Measurements from ENCODE around the gene PRTFDC1. TPM values are rescaled to one million over a fixed set of nuclear protein-coding genes. Genes with fewer than 3 reads are reported as not detected.
A peak's percentile ranks its signal among the peaks of the same experiment; 100 is the strongest.

Gene PRTFDC1, protein sequence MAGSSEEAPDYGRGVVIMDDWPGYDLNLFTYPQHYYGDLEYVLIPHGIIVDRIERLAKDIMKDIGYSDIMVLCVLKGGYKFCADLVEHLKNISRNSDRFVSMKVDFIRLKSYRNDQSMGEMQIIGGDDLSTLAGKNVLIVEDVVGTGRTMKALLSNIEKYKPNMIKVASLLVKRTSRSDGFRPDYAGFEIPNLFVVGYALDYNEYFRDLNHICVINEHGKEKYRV
- 1 to 10 TPM; 1.4 to 1.7 TPM for total RNA-seq

DNA sequence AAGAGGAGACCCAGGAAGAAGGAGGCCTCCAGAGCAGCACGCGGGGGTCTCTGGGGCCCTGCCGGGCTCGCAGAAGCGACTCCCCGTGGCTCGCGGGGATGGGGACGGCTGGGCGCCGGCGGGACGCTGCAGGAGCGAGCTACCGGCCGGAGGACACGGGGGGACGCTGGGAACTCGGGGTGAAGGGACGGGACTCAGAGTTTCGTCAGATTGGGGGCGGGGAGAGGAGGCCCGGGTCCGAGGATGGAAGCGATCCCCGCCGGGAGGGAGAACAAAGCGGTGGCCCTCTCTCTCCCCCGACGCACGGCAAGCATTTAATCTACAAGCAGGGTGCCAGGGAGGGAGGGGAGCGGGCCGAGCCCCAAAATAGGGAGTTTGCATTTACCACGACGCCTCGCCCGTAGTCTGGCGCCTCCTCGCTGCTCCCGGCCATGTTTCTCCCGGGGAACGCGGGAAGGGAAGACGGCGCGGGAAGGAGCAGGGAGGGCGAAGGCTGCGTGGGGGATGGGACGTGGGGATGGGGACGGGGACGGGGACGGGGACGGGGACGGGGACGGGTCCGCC is at the start of gene PRTFDC1:
Gene PRTFDC1, minus strand, starts transcription at position 464 of the 564 bp plus-strand sequence. Its CDS starts 31 bp downstream, at position 433.
- Mint-ChIP-seq H3K4me3 (peak within 1 kb of the TSS; percentile 79), H3K36me3 (ENCODE audit: low read depth) (peaks cover 4% of the 10 kb centered on the region), H3K27me3 (no peaks in the 10 kb centered on the region), H3K4me1 (peaks cover 40% of the 10 kb centered on the region), H3K27ac (peak within 1 kb of the TSS; percentile 74), H3K9me3 (no peaks in the 10 kb centered on the region)
- ChIA-PET POLR2A (interaction anchor here (1.3 to 3.8 kb wide), 5 partner anchors 31 to 228 kb away, joined by 3 to 19 read pairs (median 5); partner anchors contain the start of genes ARHGAP21, ENKUR and THNSL1), CTCF (interaction anchor here (0.5 to 1.6 kb wide), 4 partner anchors 18 to 309 kb away, joined by 3 to 6 read pairs (median 4); no protein-coding TSS in a partner anchor)
- DNase-seq: peak; percentile 23

DNA sequence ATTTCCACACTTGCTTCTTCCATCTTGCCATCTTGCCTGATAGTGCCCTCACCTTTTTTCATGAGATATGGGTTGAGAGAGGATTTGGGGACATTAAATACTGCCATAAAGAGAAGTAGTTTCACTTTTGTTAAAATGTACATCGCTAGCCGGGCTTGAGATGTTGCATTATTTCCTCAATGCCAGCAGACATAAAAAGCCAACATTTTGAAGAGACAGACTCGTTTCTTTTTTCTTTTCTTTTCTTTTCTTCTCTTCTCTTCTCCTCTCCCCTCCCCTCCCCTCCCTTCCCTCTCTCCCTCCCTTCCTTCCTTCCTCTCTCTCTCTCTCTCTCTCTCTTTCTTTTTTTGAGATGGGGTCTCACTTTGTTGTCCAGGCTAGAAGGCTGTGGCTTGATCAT is 45.6 kb upstream of the PRTFDC1 start:
- ChIA-PET CTCF (no interaction called here), POLR2A (no interaction called here)
- Mint-ChIP-seq H3K4me3 (no peak overlapping the region), H3K4me1 (no peaks in the 10 kb centered on the region), H3K9me3 (no peaks in the 10 kb centered on the region), H3K27ac (no peak overlapping the region), H3K27me3 (peaks cover 14% of the 10 kb centered on the region), H3K36me3 (ENCODE audit: low read depth) (no peaks in the 10 kb centered on the region)
- DNase-seq: no peak

DNA sequence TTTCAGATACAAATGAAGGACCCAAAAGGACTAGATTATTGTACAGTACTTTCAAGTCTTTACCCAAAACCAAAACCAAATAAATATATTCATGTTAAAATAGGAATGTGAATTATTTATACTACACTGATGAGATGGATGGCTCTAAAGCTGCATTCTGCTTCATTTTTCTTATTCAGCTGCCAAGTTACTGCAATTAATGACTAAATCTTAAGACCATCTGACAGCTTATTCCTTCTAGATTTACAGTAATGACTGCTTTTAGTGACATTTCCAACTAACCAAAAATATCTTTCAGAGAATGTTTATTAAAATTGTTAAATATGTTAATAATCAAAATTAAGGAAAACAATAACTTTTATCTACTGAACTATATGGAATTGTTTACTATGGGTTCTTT is 42.7 kb upstream of the PRTFDC1 start:
- Mint-ChIP-seq H3K9me3 (no peaks in the 10 kb centered on the region), H3K36me3 (ENCODE audit: low read depth) (no peaks in the 10 kb centered on the region), H3K27me3 (peaks cover 2% of the 10 kb centered on the region), H3K4me3 (no peak overlapping the region), H3K27ac (no peak overlapping the region), H3K4me1 (no peaks in the 10 kb centered on the region)
- ChIA-PET POLR2A (no interaction called here), CTCF (interaction anchor here (1.5 kb wide), 1 partner anchor 377 kb away, joined by 4 read pairs; no protein-coding TSS in a partner anchor)
- no peak for DNase-seq

DNA sequence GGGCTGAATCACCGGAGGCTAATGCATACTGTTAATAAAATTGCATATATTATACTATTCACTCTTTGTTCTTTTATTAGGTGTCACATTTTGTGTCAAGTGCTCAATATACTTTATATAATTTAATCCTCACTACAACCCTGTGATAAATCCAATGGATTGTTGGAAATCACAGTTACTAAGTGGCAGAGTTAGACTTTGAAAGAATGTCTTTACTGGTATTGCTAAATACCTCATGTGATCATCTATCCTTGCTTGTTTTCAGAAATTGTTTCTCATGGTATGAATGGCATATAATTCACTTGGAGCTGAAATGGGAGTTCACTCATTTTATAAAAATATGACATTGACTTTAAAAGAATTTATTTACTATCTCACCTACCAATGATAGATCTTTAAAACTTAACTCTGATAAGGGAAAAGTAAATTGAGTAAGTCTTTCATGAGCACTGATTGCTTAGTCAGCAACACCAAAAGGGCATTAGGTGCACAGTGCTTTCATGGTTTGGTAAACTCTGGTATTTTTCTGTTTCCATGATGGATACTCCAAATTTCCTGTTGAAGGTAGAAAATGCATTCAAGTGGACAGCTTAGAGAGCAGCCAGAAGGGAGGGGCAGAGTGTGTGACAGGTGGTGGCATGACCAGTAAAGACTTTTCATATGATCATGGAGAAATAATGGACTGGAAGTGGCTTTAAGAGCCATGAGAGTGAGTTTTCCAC is 41.0 kb upstream of the PRTFDC1 start:
- H3K36me3 Mint-ChIP-seq (ENCODE audit: low read depth): no peaks in the 10 kb centered on the region
- no peaks in the 10 kb centered on the region for H3K4me1 Mint-ChIP-seq
- no peaks in the 10 kb centered on the region for H3K9me3 Mint-ChIP-seq
- ChIA-PET POLR2A (no interaction called here), CTCF (interaction anchor here (0.6 to 0.8 kb wide), 2 partner anchors 40 to 351 kb away, joined by 3 to 6 read pairs; no protein-coding TSS in a partner anchor)
- peaks cover 2% of the 10 kb centered on the region for H3K27me3 Mint-ChIP-seq
- no peak overlapping the region for H3K4me3 Mint-ChIP-seq
- DNase-seq: no peak
- no peak overlapping the region for H3K27ac Mint-ChIP-seq

DNA sequence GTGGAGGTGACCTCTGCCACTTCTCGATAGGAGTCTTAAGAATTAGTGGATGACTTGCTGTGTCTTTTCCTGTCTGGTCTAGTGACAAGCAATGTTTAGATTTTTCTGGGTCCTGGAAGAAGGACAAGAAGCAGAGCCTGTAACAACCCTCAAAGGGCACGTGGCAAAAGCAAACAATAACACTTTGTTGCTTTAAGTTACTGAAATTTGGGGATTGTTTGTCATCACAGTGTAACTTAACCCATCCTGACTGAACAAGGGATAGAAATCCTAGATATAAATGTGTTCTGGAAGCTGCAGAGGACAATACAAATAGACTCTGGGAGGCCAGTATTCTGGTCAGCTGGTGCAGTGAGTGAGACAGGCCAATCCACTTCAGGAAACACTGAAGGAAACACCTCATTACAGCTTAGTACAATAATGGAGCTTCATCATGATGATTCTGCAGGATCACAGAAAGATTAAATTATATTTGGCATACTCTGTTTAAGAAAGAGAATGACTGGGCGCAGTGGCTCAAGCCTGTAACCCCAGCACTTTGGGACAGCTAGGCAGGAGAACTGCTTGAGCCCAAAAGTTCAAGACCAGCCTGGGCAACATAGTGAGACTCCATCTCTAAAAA is 40.2 kb upstream of the PRTFDC1 start:
- H3K27me3 Mint-ChIP-seq: peaks cover 2% of the 10 kb centered on the region
- H3K27ac Mint-ChIP-seq: no peak overlapping the region
- H3K4me1 Mint-ChIP-seq: no peaks in the 10 kb centered on the region
- no peaks in the 10 kb centered on the region for H3K36me3 Mint-ChIP-seq (ENCODE audit: low read depth)
- POLR2A ChIA-PET: no interaction called here
- H3K9me3 Mint-ChIP-seq: no peaks in the 10 kb centered on the region
- no peak overlapping the region for H3K4me3 Mint-ChIP-seq
- no peak for DNase-seq
- CTCF ChIA-PET: interaction anchor here (0.8 kb wide), 1 partner anchor 350 kb away, joined by 3 read pairs; no protein-coding TSS in a partner anchor

DNA sequence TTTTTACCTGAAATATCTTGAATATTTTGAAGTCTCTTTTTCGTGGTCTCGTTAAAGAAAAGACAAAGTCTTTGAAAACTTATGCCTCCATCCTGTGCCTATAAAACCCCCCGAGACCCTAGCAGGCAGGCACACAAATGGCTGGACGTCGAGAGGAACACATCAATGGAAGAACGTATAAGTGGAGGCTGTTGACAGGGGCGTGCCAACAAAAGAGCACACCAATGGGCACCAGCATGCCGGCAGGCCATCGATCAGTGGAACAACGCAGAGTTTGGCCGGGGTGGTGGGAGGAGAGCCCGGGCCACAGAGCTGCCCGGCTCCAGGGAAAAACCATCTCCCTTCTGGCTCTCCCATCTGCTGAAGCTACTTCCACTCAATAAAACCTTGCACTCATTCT is 38.9 kb upstream of the PRTFDC1 start:
- no peak overlapping the region for H3K27ac Mint-ChIP-seq
- H3K27me3 Mint-ChIP-seq: no peaks in the 10 kb centered on the region
- no peaks in the 10 kb centered on the region for H3K9me3 Mint-ChIP-seq
- ChIA-PET CTCF (no interaction called here), POLR2A (no interaction called here)
- DNase-seq: no peak
- H3K4me3 Mint-ChIP-seq: no peak overlapping the region
- H3K36me3 Mint-ChIP-seq (ENCODE audit: low read depth): no peaks in the 10 kb centered on the region
- no peaks in the 10 kb centered on the region for H3K4me1 Mint-ChIP-seq

DNA sequence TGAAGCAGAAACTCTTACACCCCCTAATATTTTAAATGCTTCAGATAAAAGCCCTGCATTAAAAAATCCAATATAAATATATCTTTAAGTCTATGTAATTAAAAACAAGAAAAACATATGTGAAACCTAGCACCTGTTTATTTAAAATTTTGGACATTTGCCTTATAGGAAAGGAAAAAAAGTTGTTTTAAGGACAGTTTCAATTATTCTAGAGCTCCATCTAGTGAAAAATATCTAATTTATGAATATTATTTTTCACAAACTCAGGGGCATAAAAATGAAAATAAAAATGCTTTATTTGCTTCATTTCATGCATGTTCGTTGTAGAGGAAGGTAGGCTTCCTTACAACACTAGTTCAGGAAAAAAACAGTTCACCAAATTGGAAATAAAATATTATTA is 37.5 kb upstream of the PRTFDC1 start:
- Mint-ChIP-seq H3K27me3 (no peaks in the 10 kb centered on the region), H3K9me3 (no peaks in the 10 kb centered on the region), H3K36me3 (ENCODE audit: low read depth) (no peaks in the 10 kb centered on the region), H3K27ac (no peak overlapping the region), H3K4me3 (no peak overlapping the region), H3K4me1 (no peaks in the 10 kb centered on the region)
- DNase-seq: no peak
- POLR2A ChIA-PET: no interaction called here
- CTCF ChIA-PET: no interaction called here

DNA sequence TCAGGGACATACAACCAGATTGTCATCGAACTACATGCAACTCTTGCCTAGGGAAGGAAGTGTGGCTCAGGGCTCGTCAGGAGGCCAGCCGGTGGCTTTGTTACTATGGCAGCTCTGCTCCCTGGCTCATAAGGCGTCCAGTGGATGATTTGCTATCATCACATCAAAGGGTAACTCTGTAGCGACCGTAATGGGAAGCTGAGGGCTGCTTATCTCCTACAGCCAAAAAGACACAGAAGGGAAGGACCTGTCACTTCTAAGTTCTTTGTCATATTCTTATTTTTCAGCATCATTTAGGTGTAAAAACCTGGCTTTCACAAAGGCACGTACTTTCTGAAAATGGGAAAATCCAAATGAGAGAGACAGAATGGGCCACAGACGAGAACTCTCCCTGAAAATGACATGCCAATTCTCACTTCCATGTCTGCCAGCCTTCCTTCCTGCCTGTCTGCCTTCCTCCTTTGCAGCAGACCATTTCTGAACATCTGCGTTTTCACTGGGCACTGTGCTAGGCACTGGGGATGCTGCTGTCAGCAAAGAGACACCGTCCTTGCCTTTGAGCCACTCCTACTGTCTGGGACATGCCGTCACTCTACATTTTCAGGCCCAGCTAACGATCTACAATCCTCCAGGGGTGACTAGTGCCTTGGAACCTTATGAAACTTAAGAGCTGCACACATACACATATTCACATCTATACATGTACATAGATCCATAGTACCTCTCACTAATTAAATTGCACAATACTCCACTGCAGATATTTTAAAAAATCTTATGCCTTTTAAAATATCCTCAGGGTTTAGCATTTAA is 36.6 kb upstream of the PRTFDC1 start:
- ChIA-PET CTCF (no interaction called here), POLR2A (no interaction called here)
- H3K4me1 Mint-ChIP-seq: no peaks in the 10 kb centered on the region
- no peaks in the 10 kb centered on the region for H3K36me3 Mint-ChIP-seq (ENCODE audit: low read depth)
- H3K9me3 Mint-ChIP-seq: no peaks in the 10 kb centered on the region
- no peak overlapping the region for H3K27ac Mint-ChIP-seq
- H3K4me3 Mint-ChIP-seq: no peak overlapping the region
- H3K27me3 Mint-ChIP-seq: no peaks in the 10 kb centered on the region
- DNase-seq: no peak

DNA sequence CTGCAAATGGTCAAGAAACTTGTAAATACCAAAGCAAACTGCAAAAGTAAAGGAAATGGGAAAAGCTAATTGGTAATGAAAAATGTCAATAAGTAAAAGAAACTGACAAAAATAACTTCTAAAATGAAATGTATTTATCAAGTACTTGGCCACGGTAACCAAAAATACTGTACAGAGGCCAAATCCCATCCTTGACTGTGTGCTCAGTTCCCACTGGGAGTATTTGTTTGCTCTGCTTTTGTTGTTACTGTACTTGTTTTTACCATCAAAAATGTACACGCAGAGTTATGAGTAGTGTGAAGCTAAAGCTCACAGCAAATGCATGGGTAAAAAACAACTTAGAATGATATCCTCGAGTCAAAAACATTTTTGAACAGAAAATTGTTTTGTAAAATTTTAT is 32.5 kb upstream of the PRTFDC1 start:
- no peak for DNase-seq
- POLR2A ChIA-PET: no interaction called here
- no peak overlapping the region for H3K27ac Mint-ChIP-seq
- H3K9me3 Mint-ChIP-seq: no peaks in the 10 kb centered on the region
- H3K4me1 Mint-ChIP-seq: peaks cover 7% of the 10 kb centered on the region
- CTCF ChIA-PET: no interaction called here
- H3K36me3 Mint-ChIP-seq (ENCODE audit: low read depth): no peaks in the 10 kb centered on the region
- H3K27me3 Mint-ChIP-seq: no peaks in the 10 kb centered on the region
- no peak overlapping the region for H3K4me3 Mint-ChIP-seq

DNA sequence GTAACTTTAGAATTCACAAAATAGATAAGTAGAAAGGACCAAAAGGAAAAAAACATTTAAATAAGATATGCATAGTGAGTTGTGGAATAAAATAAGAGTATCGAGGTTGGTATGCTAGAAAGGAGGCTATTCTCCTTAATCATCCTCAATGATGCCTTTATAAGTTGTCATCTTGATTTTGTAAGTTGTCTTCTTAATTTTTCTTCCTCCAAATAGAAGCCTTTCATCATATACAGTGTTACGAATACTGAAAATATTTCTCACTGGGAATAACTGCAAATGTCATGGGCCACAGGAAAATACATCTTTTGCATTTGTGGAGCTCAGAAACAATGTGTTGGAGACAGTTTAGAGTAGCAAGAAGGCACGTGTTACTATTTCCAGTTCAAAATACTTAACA is 31.5 kb upstream of the PRTFDC1 start:
- Mint-ChIP-seq H3K27me3 (no peaks in the 10 kb centered on the region), H3K4me3 (no peak overlapping the region), H3K27ac (no peak overlapping the region), H3K4me1 (peaks cover 7% of the 10 kb centered on the region), H3K9me3 (no peaks in the 10 kb centered on the region), H3K36me3 (ENCODE audit: low read depth) (no peaks in the 10 kb centered on the region)
- no peak for DNase-seq
- ChIA-PET CTCF (no interaction called here), POLR2A (no interaction called here)

DNA sequence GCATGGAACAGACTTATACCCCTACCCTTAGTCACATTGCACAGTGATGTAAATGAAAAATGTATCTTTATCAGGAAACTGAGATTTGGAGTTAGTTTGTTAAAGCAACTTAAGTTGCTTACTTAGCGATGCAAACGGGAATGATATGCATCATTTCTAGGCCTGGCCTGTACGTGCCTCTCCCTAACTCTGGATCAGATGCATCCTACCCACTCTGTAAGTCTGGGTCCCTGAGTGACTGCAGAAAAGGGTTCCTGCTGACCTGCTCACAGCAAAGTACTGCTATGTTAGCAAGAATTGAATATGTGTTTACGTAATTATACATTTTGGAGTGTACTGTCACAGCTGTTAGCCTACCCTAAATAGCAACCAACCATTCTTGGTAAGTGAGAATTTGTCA is 30.7 kb upstream of the PRTFDC1 start:
- CTCF ChIA-PET: no interaction called here
- no peak overlapping the region for H3K4me3 Mint-ChIP-seq

DNA sequence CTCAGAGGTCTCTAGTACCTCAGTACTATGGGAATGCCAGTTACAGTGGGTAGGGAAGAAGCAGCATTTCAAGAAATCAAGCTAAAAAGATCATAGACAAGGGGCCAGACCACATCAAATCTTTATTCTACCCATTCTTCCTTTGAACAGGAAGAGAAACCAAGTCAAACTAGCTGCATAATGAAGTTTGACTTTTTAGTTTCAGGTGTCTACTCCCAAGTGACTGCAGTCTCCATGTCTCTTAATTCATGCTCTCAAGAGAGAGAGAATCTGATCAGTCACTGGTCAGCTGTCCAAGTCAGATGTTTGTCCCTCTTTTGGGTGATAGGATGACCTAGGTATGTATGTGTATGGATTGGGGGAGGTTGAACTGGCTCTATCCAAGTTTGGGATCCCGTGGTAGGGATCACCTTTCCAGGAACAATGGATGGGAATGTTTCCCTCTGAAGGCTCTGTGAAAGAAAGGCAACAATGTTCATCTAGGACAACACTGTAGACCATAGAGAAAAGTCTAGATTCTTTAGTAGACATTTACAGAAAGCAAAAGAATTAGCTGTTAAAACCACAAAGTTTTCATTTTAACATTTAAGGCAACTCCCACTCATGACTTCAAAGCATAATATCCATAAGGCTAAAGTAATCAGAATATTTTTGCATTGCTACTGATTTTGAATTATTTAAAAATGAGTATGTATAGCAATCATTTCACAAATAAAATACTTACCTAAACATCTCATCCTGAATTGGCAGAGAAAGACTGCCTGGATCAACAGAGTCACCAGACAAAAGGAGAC is 30.1 kb upstream of the PRTFDC1 start:
- no peak for DNase-seq
- H3K9me3 Mint-ChIP-seq: no peaks in the 10 kb centered on the region
- no peaks in the 10 kb centered on the region for H3K36me3 Mint-ChIP-seq (ENCODE audit: low read depth)
- ChIA-PET POLR2A (no interaction called here), CTCF (no interaction called here)
- peaks cover 7% of the 10 kb centered on the region for H3K4me1 Mint-ChIP-seq
- peaks cover 2% of the 10 kb centered on the region for H3K27me3 Mint-ChIP-seq
- no peak overlapping the region for H3K27ac Mint-ChIP-seq
- no peak overlapping the region for H3K4me3 Mint-ChIP-seq

More for the DNA sequence above, 30.7 kb upstream of the PRTFDC1 start:
- Mint-ChIP-seq H3K4me1 (peaks cover 7% of the 10 kb centered on the region), H3K36me3 (ENCODE audit: low read depth) (no peaks in the 10 kb centered on the region), H3K9me3 (no peaks in the 10 kb centered on the region), H3K27me3 (peaks cover 2% of the 10 kb centered on the region), H3K27ac (no peak overlapping the region)
- no peak for DNase-seq
- POLR2A ChIA-PET: no interaction called here
